OCI-LY3 (cell line): ENCODE measurements around the gene SLC15A2.

Experiments
- H2AFZ ChIP-seq: fragments of 200-600, 300-600 bp; shearing (Covaris generic); 2 replicates; pipeline ENCODE4 v1.6.0; 2014; ENCODE audit warnings: antibody characterized with exemption, low read depth, low read length
- H3K27ac ChIP-seq: fragments of 200-600, 300-600 bp; sonication (generic); 2 replicates; pipeline ENCODE4 v1.5.1; 2014; ENCODE audit warnings: mild to moderate bottlenecking, low read length, moderate library complexity, mixed read lengths
- H3K27me3 ChIP-seq: fragments of 200-600, 300-600 bp; sonication (generic); 2 replicates; pipeline ENCODE4 v1.6.1; 2014; ENCODE audit warnings: low read depth, low read length, mixed read lengths
- H3K36me3 ChIP-seq: fragments of 200-600, 300-600 bp; sonication (generic); replicated peaks from 2 replicates; pipeline ENCODE3; 2014; ENCODE audit warnings: low read depth, low read length, mixed read lengths
- H3K4me1 ChIP-seq: fragments of 300-600, 200-600 bp; sonication (generic); 2 replicates; pipeline ENCODE4 v1.6.1; 2014; ENCODE audit warnings: low read length, mixed read lengths
- H3K4me2 ChIP-seq: fragments of 200-600, 300-600 bp; sonication (generic); 2 replicates; pipeline ENCODE4 v1.6.1; 2014; ENCODE audit warnings: low read length, mixed read lengths
- H3K4me3 ChIP-seq: fragments of 300-600, 200-600 bp; sonication (generic); 2 replicates; pipeline ENCODE4 v1.5.1; 2014; ENCODE audit warnings: antibody characterized with exemption, mild to moderate bottlenecking, low read length, moderate library complexity
- H3K79me2 ChIP-seq: fragments of 300-600, 200-600 bp; shearing (Covaris generic); 2 replicates; pipeline ENCODE4 v1.6.1; 2014; ENCODE audit warnings: mild to moderate bottlenecking, low read length, mixed read lengths
- H3K9ac ChIP-seq: fragments of 300-600, 200-600 bp; shearing (Covaris generic); 2 replicates; pipeline ENCODE4 v1.6.0; 2014; ENCODE audit warnings: mild to moderate bottlenecking, low read length, moderate library complexity
- H3K9me3 ChIP-seq: fragments of 200-600, 300-600 bp; shearing (Covaris generic); 2 replicates; pipeline ENCODE4 v1.6.1; 2014; ENCODE audit warnings: low read length, mixed read lengths; ENCODE audit not compliant: insufficient read depth
- H4K20me1 ChIP-seq: fragments of 200-600, 300-600 bp; sonication (generic); 2 replicates; pipeline ENCODE4 v1.6.1; 2016; ENCODE audit warnings: low read length, mixed read lengths; ENCODE audit not compliant: insufficient read depth
- EZH2phosphoT487 ChIP-seq: fragments of 200-600 bp; shearing (Covaris generic); IDR thresholded peaks from 2 replicates; pipeline ENCODE4 v1.6.1; 2018; ENCODE audit warnings: antibody characterized with exemption, mixed run types, low read depth
- TF ChIP-seq, protein P1 (sequence below): fragments of 200-600, 300-600 bp; sonication (generic); IDR thresholded peaks from 2 replicates; pipeline ENCODE4 v1.5.1; 2014; ENCODE audit warnings: antibody characterized with exemption, low read length, low read depth

Gene SLC15A2

DNA sequence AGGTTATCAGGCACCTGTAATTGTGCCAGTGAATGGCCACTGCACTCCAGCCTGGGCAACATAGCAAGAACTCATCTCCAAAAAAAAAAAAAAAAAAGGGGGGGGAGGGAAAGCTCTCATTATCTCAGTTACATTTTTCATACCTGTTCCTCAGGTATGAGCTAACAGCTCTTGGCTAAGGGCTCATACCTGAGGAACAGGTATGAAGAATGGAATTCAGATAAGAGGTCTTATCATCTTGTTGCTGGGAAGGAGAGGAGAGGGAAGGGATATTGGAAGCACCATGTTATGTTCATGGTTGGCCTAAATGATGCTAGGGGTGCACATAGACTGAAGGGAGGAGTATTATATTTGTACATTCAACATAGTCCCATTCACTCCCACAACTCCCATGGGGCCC is 2.6 kb downstream of the SLC15A2 start:
- Histone ChIP-seq H4K20me1 (no peaks in the 10 kb centered on the region), H3K36me3 (peaks cover 26% of the 10 kb centered on the region)
- TF ChIP-seq, protein P1, sequence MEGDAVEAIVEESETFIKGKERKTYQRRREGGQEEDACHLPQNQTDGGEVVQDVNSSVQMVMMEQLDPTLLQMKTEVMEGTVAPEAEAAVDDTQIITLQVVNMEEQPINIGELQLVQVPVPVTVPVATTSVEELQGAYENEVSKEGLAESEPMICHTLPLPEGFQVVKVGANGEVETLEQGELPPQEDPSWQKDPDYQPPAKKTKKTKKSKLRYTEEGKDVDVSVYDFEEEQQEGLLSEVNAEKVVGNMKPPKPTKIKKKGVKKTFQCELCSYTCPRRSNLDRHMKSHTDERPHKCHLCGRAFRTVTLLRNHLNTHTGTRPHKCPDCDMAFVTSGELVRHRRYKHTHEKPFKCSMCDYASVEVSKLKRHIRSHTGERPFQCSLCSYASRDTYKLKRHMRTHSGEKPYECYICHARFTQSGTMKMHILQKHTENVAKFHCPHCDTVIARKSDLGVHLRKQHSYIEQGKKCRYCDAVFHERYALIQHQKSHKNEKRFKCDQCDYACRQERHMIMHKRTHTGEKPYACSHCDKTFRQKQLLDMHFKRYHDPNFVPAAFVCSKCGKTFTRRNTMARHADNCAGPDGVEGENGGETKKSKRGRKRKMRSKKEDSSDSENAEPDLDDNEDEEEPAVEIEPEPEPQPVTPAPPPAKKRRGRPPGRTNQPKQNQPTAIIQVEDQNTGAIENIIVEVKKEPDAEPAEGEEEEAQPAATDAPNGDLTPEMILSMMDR, result no peak
- TF ChIP-seq EZH2phosphoT487, result no peak

GRCh38 chr3:121897296-121897695 is 3.1 kb downstream of the SLC15A2 start:
- no peak overlapping the region for H3K27ac ChIP-seq
- H3K27me3 ChIP-seq, result no peaks in the 10 kb centered on the region
- no peaks in the 10 kb centered on the region for H4K20me1 ChIP-seq
- no peak overlapping the region for H3K9ac ChIP-seq
- H3K79me2 ChIP-seq, result no peaks in the 10 kb centered on the region
- H3K36me3 ChIP-seq, result peaks cover 27% of the 10 kb centered on the region
- H3K4me1 ChIP-seq, result no peaks in the 10 kb centered on the region
- H2AFZ ChIP-seq, result no peak overlapping the region
- no peak overlapping the region for H3K4me2 ChIP-seq
- H3K9me3 ChIP-seq, result no peaks in the 10 kb centered on the region
- TF ChIP-seq, protein P1, result no peak
- TF ChIP-seq EZH2phosphoT487, result no peak
- H3K4me3 ChIP-seq, result no peak overlapping the region

More for the DNA sequence above, 2.6 kb downstream of the SLC15A2 start:
- H3K4me1 ChIP-seq, result no peaks in the 10 kb centered on the region
- H3K79me2 ChIP-seq, result no peaks in the 10 kb centered on the region
- H3K27ac ChIP-seq, result no peak overlapping the region
- no peak overlapping the region for H3K4me3 ChIP-seq
- H2AFZ ChIP-seq, result no peak overlapping the region
- H3K9me3 ChIP-seq, result no peaks in the 10 kb centered on the region
- no peaks in the 10 kb centered on the region for H3K27me3 ChIP-seq
- H3K9ac ChIP-seq, result no peak overlapping the region
- no peak overlapping the region for H3K4me2 ChIP-seq

GRCh38 chr3:121913305-121913990 is 19.2 kb downstream of the SLC15A2 start:
- Histone ChIP-seq H3K9ac (no peak overlapping the region), H3K36me3 (peaks cover 40% of the 10 kb centered on the region), H4K20me1 (no peaks in the 10 kb centered on the region), H3K4me3 (no peak overlapping the region), H3K4me1 (peaks cover 10% of the 10 kb centered on the region), H3K79me2 (no peaks in the 10 kb centered on the region), H3K9me3 (no peaks in the 10 kb centered on the region), H2AFZ (no peak overlapping the region), H3K27ac (no peak overlapping the region), H3K27me3 (no peaks in the 10 kb centered on the region), H3K4me2 (no peak overlapping the region)
- TF ChIP-seq, protein P1, result no peak
- TF ChIP-seq EZH2phosphoT487, result no peak

DNA sequence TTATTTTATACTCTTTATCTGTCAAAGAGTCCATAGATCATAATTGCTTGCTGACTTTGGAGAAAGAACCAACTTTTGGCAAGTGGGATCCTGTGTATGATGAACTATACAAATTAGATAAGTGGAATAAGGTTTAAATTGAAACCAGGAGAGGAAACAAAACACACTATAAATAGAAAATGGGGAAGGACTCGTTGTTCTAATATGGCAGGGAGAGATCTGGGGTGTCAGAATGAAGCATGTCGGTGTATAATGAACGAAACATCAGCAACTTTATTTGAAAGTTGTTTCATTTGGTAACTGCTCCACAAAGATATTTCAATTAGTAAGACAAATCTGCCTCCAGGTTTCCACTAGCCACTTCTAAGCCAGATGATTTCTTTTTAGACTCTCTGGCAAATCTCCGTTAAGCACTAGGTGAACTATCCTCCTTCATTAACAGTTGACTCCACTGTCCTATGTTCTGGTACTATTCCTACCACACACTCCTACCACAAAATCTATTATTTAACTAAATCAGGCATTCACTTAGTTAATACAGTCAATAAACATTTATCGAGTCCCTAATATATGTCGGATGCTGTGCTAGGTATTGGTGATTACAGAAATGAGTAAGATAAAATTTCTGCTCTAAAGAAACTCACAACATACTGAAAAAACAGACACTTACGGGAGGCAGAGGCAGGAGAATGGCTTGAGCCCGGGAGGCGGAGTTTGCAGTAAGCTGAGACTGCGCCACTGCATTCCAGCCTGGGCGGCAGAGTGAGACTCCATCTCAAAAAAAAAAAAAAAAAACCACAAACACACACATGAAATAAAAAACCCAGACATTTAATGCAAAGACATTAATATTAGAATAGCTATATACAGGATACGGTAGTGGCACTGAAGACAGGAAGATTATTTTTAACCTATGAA is 20.1 kb downstream of the SLC15A2 start:
- no peak overlapping the region for H3K27ac ChIP-seq
- peaks cover 39% of the 10 kb centered on the region for H3K36me3 ChIP-seq
- H4K20me1 ChIP-seq, result no peaks in the 10 kb centered on the region
- H3K9me3 ChIP-seq, result no peaks in the 10 kb centered on the region
- H2AFZ ChIP-seq, result no peak overlapping the region
- no peaks in the 10 kb centered on the region for H3K27me3 ChIP-seq
- peaks cover 10% of the 10 kb centered on the region for H3K4me1 ChIP-seq
- no peak overlapping the region for H3K4me3 ChIP-seq
- TF ChIP-seq, protein P1, result no peak
- no peak for TF ChIP-seq EZH2phosphoT487
- H3K79me2 ChIP-seq, result no peaks in the 10 kb centered on the region
- no peak overlapping the region for H3K9ac ChIP-seq
- no peak overlapping the region for H3K4me2 ChIP-seq
